NCI-H2171 treated with DMSO at 0.1 percent for 48 hours (cell line): Measurements from ENCODE around the gene CDC14C.

Experiments used
- DNase-seq: peaks from one replicate; lab custom pipeline; 2025; lab: John Stamatoyannopoulos, UW

The CDC14C gene

DNA sequence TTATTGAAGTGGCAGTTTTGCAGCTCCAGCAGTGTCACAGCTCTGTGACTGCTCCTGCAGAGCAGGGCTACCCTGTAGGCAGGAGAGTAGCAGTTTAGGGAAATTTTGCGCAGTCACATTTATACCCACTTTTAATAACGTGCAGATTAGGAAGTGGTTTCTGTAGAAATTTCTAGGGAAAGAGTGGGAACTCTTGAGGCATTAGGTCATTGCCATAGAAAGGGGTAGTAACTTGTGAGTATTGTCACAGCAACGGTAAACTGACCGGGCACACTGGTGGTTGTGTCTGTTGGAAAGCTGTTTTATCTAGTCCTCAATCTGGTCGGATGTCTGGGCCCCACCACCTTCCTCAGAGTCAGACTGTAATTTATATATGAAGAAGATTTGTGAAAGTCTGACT, 51.9 kb downstream of the CDC14C start:
- no peak for DNase-seq

- no peak for DNase-seq
These were observed 52.5 kb downstream of the CDC14C start for GRCh38 chr7:48976850-48977249.
